Astrocyte (in vitro differentiated cells and primary cell): ENCODE results near the gene ZNF469.

Source experiments
- EZH2 ChIP-seq: IDR thresholded peaks from 2 replicates; pipeline ENCODE4 v1.6.1; 2012; ENCODE audit warnings: mild to moderate bottlenecking, low read length, inconsistent platforms; ENCODE audit not compliant: insufficient read depth
- TF ChIP-seq, protein P1 (sequence below): IDR thresholded peaks from 2 replicates; pipeline ENCODE4 v1.5.1; 2011; ENCODE audit warnings: low read depth, mild to moderate bottlenecking, inconsistent platforms, low read length, moderate library complexity; ENCODE audit not compliant: insufficient read depth

DNA sequence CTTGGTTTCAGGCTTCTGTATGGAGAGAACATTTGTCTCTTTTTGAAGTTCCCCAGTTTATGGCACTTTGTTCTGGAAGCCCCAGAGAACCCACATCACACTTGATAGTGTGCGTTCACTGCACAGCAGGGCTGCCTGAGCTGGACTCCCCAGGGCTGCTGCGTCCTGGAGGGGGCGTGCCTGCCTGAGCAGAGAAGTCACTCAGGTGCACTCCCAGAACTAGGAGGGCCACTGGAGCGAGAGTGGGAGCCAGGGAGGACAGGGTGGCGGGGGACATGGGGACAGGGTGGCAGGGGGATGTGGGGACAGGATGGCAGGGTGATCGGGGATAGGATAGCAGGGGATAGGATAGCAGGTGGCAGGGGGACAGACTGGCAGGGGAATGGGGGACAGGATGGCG lies 43.9 kb upstream of the ZNF469 start:
- TF ChIP-seq, protein P1, sequence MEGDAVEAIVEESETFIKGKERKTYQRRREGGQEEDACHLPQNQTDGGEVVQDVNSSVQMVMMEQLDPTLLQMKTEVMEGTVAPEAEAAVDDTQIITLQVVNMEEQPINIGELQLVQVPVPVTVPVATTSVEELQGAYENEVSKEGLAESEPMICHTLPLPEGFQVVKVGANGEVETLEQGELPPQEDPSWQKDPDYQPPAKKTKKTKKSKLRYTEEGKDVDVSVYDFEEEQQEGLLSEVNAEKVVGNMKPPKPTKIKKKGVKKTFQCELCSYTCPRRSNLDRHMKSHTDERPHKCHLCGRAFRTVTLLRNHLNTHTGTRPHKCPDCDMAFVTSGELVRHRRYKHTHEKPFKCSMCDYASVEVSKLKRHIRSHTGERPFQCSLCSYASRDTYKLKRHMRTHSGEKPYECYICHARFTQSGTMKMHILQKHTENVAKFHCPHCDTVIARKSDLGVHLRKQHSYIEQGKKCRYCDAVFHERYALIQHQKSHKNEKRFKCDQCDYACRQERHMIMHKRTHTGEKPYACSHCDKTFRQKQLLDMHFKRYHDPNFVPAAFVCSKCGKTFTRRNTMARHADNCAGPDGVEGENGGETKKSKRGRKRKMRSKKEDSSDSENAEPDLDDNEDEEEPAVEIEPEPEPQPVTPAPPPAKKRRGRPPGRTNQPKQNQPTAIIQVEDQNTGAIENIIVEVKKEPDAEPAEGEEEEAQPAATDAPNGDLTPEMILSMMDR, result no peak
- TF ChIP-seq EZH2, result no peak
